Measurements from ENCODE around the gene PMEPA1. TPM values are rescaled to one million over a fixed set of nuclear protein-coding genes. Genes with fewer than 3 reads are reported as not detected.

Gene PMEPA1
- total RNA-seq, 1 donor from 2014 or later = 39.9 TPM

DNA sequence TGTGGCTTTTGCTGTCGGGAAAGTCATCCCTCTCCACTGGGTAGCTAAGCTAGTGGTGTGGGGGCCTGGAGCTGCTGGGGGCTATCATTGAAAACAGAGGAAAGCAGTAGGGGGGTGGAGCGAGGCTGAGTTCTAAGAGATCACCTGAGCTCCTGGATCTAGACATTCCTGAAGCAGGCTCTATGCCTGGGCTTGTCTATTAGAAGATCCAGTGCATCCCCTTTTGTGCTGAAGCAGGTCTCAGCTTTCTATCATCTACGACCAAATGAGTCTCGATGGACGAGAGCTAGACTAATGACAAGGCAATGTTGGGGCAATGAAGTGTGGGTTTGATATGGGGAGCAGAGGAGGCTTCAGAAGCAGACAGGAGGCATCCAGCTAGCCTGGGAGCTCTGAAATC is 108.1 kb downstream of the PMEPA1 start:
- Mint-ChIP-seq H3K4me1 (no peaks in the 10 kb centered on the region), H3K4me3 (no peak overlapping the region), H3K9me3 (peaks cover 3% of the 10 kb centered on the region), H3K36me3 (no peaks in the 10 kb centered on the region), H3K27ac (no peak overlapping the region), H3K27me3 (ENCODE audit: low read depth) (peaks cover 41% of the 10 kb centered on the region)
- TF ChIP-seq, protein P1, sequence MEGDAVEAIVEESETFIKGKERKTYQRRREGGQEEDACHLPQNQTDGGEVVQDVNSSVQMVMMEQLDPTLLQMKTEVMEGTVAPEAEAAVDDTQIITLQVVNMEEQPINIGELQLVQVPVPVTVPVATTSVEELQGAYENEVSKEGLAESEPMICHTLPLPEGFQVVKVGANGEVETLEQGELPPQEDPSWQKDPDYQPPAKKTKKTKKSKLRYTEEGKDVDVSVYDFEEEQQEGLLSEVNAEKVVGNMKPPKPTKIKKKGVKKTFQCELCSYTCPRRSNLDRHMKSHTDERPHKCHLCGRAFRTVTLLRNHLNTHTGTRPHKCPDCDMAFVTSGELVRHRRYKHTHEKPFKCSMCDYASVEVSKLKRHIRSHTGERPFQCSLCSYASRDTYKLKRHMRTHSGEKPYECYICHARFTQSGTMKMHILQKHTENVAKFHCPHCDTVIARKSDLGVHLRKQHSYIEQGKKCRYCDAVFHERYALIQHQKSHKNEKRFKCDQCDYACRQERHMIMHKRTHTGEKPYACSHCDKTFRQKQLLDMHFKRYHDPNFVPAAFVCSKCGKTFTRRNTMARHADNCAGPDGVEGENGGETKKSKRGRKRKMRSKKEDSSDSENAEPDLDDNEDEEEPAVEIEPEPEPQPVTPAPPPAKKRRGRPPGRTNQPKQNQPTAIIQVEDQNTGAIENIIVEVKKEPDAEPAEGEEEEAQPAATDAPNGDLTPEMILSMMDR (IDR thresholded peaks at IDR 0.05; ENCODE audit: unreplicated experiment) = no peak
- no peak for DNase-seq (ENCODE audit: low spot score in 2 of 2, unreplicated experiment in 2 of 2)

DNA sequence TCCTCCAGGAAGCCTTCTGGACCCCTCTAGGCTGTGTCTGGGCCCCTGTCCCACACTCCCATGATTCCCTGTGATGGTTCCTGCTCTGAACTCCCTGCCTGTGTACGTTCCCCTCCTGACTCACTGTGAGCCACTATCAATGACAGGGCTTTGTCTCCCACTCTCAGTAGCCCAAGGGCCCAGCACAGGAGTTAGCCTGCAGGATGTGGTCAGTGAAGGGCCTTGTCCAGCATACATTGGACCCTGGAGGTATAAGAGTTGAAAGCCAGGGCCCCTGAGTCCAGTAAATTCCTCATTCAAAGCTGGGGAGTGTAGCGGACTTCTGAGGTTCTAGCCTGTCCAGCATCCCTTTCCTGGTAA is 108.6 kb downstream of the PMEPA1 start:
- no peaks in the 10 kb centered on the region for H3K36me3 Mint-ChIP-seq

DNA sequence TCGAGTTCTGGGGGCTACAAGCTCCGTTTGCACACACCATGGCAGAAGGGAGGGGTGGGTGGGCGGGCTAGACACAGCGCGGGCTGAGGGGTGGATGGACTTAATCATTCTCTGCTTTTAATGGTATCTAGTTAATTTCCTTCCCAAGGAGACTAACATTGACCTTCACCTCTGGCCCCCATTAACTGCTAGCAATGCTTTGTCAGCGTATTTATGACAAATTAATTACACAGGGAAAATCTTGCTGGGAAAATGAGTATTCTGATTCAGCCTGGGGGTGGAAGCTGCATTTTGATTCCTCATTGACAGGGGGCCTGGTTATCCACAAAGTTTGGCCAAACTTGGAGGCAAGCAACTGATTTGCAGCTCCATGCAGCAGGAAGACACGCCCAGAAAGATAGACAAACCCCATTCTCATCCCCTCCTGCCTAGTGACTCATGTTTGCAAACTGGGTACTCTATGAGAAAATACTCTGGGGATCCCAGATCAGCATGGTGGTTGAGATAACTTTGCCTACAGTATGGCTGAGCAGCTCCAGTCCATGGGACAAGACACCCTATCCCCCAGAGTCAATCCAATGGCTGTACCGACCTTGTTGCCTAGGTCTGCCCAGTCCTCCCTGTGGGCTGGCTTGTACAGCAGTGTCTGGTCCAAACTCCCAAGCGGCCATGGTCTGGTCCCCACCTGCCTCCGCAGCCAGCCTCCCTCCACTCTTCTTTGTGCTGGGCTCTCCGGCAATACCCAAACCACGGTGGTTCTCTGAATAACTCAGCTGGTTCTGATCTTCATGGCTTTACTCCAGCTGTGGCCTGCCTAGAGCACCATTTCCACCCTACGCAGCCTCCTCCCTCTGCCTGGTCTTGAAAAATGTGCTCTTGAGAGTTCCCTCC is 109.2 kb downstream of the PMEPA1 start:
- H3K4me3 Mint-ChIP-seq = no peak overlapping the region
- no peaks in the 10 kb centered on the region for H3K36me3 Mint-ChIP-seq
- no peak for DNase-seq (ENCODE audit: low spot score in 2 of 2, unreplicated experiment in 2 of 2)
- TF ChIP-seq, protein P1 (IDR thresholded peaks at IDR 0.05; ENCODE audit: unreplicated experiment) = no peak
- peaks cover 34% of the 10 kb centered on the region for H3K27me3 Mint-ChIP-seq (ENCODE audit: low read depth)
- H3K27ac Mint-ChIP-seq = no peak overlapping the region
- no peaks in the 10 kb centered on the region for H3K4me1 Mint-ChIP-seq
- H3K9me3 Mint-ChIP-seq = peaks cover 3% of the 10 kb centered on the region

More for the DNA sequence above, 108.6 kb downstream of the PMEPA1 start:
- Mint-ChIP-seq H3K27ac (no peak overlapping the region), H3K27me3 (ENCODE audit: low read depth) (peaks cover 36% of the 10 kb centered on the region), H3K9me3 (peaks cover 3% of the 10 kb centered on the region), H3K4me1 (no peaks in the 10 kb centered on the region), H3K4me3 (no peak overlapping the region)
- TF ChIP-seq, protein P1 (IDR thresholded peaks at IDR 0.05; ENCODE audit: unreplicated experiment) = no peak
- no peak for DNase-seq (ENCODE audit: low spot score in 2 of 2, unreplicated experiment in 2 of 2)

DNA sequence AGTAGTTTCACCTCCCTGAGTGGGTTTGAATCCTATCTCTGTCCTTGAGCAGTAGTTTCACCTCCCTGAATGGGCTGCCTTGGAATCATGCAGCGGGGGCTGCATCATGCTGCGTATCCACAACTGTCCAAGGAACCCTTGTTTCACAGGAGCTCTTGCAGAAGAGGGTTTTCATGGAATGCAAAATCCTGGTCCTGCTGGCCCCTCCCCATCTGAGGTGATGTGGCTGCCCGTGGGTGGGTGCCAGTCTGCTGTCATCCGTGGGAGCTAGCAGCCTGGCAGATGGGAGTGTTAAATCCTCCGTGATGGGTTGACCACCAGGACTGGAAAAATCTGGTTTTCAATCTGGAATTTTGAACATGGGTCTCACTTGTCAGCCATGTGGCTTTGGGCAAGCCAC is 111.3 kb downstream of the PMEPA1 start:
- DNase-seq (ENCODE audit: low spot score in 2 of 2, unreplicated experiment in 2 of 2) = no peak
- Mint-ChIP-seq H3K27me3 (ENCODE audit: low read depth) (peaks cover 38% of the 10 kb centered on the region), H3K9me3 (peaks cover 3% of the 10 kb centered on the region), H3K4me1 (peaks cover 2% of the 10 kb centered on the region), H3K36me3 (no peaks in the 10 kb centered on the region), H3K4me3 (no peak overlapping the region), H3K27ac (no peak overlapping the region)
- TF ChIP-seq, protein P1 (IDR thresholded peaks at IDR 0.05; ENCODE audit: unreplicated experiment) = no peak

Other genes with a start within 250 kb of the PMEPA1 start
- gene CTCFL, start 184.9 kb downstream of the PMEPA1 start, total RNA-seq = 0.23 to 0.33 TPM (median 0.27 TPM) in 3 replicates
- not detected in 3 replicates for gene PCK1, start 148.9 kb downstream of the PMEPA1 start, total RNA-seq
- gene ZBP1, start 89.6 kb downstream of the PMEPA1 start, total RNA-seq = not detected in 3 replicates